Body of pancreas (tissue), 4 donors: ENCODE results near the gene SULT6B1.

Source experiments
- POLR2A ChIP-seq, 3 donors: fragments of 450-650 bp; IDR thresholded peaks; one replicate each; pipeline ENCODE4 v1.6.1; 2016; ENCODE audit warnings: antibody characterized with exemption in 3 of 3, mild to moderate bottlenecking in 2 of 3
- TF ChIP-seq, protein P1 (sequence below), 7 experiments: fragments of 450-650 bp in 4 of 7; fragments of 200-600 bp in 3 of 7; sonication (generic) in 3 of 7; IDR thresholded peaks; one replicate each; pipeline ENCODE4 v1.5.1; 2016 to 2019; ENCODE audit warnings: antibody characterized with exemption in 7 of 7

DNA sequence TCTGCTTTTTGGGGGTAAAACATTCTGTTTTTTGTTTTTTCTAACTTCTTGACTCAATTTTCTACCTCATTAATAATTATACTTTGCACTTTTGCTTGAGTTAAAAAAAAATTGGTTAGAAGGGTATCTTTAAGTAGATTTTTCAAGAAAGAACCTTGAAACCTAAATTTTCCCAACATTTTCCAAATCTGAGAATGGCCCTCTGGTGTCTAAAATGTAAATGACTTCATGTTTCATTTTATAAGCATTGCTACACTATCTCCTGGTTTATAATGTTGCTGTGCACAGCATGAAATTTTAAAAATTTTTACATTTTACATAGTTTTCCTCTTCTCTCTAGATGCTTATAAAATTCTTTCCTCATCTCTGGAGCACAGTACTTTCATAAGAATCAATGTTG lies 45.9 kb downstream of the SULT6B1 start:
- TF ChIP-seq, protein P1, sequence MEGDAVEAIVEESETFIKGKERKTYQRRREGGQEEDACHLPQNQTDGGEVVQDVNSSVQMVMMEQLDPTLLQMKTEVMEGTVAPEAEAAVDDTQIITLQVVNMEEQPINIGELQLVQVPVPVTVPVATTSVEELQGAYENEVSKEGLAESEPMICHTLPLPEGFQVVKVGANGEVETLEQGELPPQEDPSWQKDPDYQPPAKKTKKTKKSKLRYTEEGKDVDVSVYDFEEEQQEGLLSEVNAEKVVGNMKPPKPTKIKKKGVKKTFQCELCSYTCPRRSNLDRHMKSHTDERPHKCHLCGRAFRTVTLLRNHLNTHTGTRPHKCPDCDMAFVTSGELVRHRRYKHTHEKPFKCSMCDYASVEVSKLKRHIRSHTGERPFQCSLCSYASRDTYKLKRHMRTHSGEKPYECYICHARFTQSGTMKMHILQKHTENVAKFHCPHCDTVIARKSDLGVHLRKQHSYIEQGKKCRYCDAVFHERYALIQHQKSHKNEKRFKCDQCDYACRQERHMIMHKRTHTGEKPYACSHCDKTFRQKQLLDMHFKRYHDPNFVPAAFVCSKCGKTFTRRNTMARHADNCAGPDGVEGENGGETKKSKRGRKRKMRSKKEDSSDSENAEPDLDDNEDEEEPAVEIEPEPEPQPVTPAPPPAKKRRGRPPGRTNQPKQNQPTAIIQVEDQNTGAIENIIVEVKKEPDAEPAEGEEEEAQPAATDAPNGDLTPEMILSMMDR (IDR thresholded peaks at IDR 0.05) = no peak
- TF ChIP-seq POLR2A (IDR thresholded peaks at IDR 0.05) = no peak
